ENCODE results near the gene MCCC1.
"Not testable (repeated sequence)": the region's sequence is repeated elsewhere in the genome, so short reads cannot be mapped to it uniquely, and the experiment has no call there.

Gene MCCC1

DNA sequence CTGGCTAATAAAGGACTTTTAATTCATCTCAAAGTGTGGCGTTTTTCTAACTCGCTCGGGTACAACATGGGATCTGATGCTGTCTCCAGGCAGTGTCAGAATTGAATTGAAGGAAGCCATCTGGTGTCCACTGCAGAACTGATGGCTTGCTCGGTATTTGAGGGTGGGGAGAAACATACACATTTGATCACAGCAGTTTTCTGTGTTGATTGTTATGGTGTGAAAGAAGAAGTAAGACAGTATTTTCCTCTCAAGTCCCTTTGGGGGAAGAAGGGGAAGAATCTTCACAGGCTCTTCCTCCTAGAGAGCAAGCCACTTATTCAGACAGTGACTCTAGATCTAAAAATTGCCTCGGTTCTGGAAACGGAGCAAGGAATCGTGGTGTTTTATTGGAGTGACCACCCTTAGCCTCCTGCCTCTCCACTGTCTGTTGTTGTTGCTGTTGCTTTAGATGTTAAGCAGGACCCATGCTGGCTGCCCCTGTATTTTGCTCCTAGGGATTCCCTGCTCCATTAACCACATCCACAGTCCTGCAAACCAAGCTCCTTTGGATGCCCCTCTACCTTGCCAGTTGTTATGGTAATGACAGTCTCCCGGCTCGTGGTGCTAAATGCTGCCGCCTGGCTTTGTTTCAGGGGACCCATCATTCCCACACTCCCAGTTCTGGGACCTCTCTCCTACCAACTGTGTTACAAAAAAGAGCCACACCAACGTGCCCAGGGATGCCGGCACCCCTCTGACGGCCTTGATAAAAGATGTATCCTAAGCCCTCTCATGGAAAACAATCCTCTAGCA lies 15.3 kb upstream of the MCCC1 start:
- H3F3A ChIP-seq (ENCODE audit: insufficient read depth, low read length), result peaks cover 9% of the 10 kb centered on the region
- no peak overlapping the region for H3K4me2 ChIP-seq (ENCODE audit: low read depth, low read length)
- no peak overlapping the region for H2AFZ ChIP-seq (ENCODE audit: low read length)
- H3K9me3 ChIP-seq (replicated peaks; ENCODE audit: insufficient read depth, low read length), result no peaks in the 10 kb centered on the region
- no peak for TF ChIP-seq CTCF (IDR thresholded peaks at IDR 0.05; ENCODE audit: low read length)
- TF ChIP-seq EZH2phosphoT487 (IDR thresholded peaks at IDR 0.05; ENCODE audit: low read length), result no peak
- TF ChIP-seq EZH2 (optimal IDR thresholded peaks at IDR 0.05; ENCODE audit: low read depth, low read length), result no peak
- no peak for DNase-seq
- no peaks in the 10 kb centered on the region for H3K79me2 ChIP-seq (ENCODE audit: low read length)
- H3K4me3 ChIP-seq (ENCODE audit: low read length), result no peak overlapping the region
- H3K36me3 ChIP-seq (replicated peaks; ENCODE audit: insufficient read depth, low read length), result no peaks in the 10 kb centered on the region
- H3K9ac ChIP-seq (ENCODE audit: low read length), result no peak overlapping the region
- no peak overlapping the region for H3K27ac ChIP-seq (ENCODE audit: low read length)
- no peaks in the 10 kb centered on the region for H3K27me3 ChIP-seq (replicated peaks; ENCODE audit: insufficient read depth, low read length)
- no peaks in the 10 kb centered on the region for H3K9me2 ChIP-seq (replicated peaks; ENCODE audit: insufficient read depth, low read length)
- peaks cover 11% of the 10 kb centered on the region for H3K4me1 ChIP-seq (ENCODE audit: low read length)
- H4K20me1 ChIP-seq (ENCODE audit: insufficient read depth, low read length), result no peaks in the 10 kb centered on the region

- not testable (repeated sequence) for H4K20me1 ChIP-seq (ENCODE audit: insufficient read depth, low read length); H3K4me2 ChIP-seq (ENCODE audit: low read depth, low read length); H3F3A ChIP-seq (ENCODE audit: insufficient read depth, low read length); H2AFZ ChIP-seq (ENCODE audit: low read length); H3K9me2 ChIP-seq (replicated peaks; ENCODE audit: insufficient read depth, low read length); H3K9ac ChIP-seq (ENCODE audit: low read length); H3K9me3 ChIP-seq (replicated peaks; ENCODE audit: insufficient read depth, low read length); DNase-seq; H3K27ac ChIP-seq (ENCODE audit: low read length); H3K79me2 ChIP-seq (ENCODE audit: low read length); H3K36me3 ChIP-seq (replicated peaks; ENCODE audit: insufficient read depth, low read length); H3K4me1 ChIP-seq (ENCODE audit: low read length); H3K27me3 ChIP-seq (replicated peaks; ENCODE audit: insufficient read depth, low read length); H3K4me3 ChIP-seq (ENCODE audit: low read length)
Observed at GRCh38 chr3:183109847-183110246, 10.6 kb upstream of the MCCC1 start.

GRCh38 chr3:183108470-183108869 lies 9.2 kb upstream of the MCCC1 start:
- H3K9ac ChIP-seq (ENCODE audit: low read length), result no peak overlapping the region
- no peak overlapping the region for H3K4me2 ChIP-seq (ENCODE audit: low read depth, low read length)
- H3K4me1 ChIP-seq (ENCODE audit: low read length), result no peaks in the 10 kb centered on the region
- H3K4me3 ChIP-seq (ENCODE audit: low read length), result no peak overlapping the region
- no peak overlapping the region for H2AFZ ChIP-seq (ENCODE audit: low read length)
- TF ChIP-seq EZH2phosphoT487 (IDR thresholded peaks at IDR 0.05; ENCODE audit: low read length) (no peak), CTCF (IDR thresholded peaks at IDR 0.05; ENCODE audit: low read length) (no peak), EZH2 (optimal IDR thresholded peaks at IDR 0.05; ENCODE audit: low read depth, low read length) (no peak)
- no peaks in the 10 kb centered on the region for H3K27me3 ChIP-seq (replicated peaks; ENCODE audit: insufficient read depth, low read length)
- no peaks in the 10 kb centered on the region for H3K36me3 ChIP-seq (replicated peaks; ENCODE audit: insufficient read depth, low read length)
- H4K20me1 ChIP-seq (ENCODE audit: insufficient read depth, low read length), result no peaks in the 10 kb centered on the region
- no peaks in the 10 kb centered on the region for H3K79me2 ChIP-seq (ENCODE audit: low read length)
- no peak overlapping the region for H3K27ac ChIP-seq (ENCODE audit: low read length)
- H3K9me2 ChIP-seq (replicated peaks; ENCODE audit: insufficient read depth, low read length), result no peaks in the 10 kb centered on the region
- no peaks in the 10 kb centered on the region for H3F3A ChIP-seq (ENCODE audit: insufficient read depth, low read length)
- DNase-seq, result no peak
- H3K9me3 ChIP-seq (replicated peaks; ENCODE audit: insufficient read depth, low read length), result no peaks in the 10 kb centered on the region

DNA sequence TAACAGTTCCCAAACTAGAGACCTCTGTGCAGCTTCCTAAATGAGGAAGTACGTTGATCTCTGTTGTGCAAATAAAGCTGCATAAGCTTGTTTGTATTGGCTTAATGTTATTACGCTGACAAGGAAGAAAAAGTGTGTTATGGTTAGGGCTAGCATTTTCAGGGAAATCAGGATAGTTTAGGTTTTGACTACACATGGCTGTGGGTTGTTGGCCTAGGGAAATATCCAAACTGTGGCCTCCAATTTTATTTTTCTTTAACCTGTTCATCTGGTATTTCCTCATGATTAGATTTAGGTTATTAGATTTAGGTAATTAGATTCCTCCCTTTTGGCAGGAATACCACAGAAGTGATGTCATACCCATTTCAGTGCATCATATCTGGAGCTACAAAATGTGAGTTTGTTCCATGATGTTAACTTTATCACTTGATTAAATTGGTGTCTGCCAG lies 8.7 kb upstream of the MCCC1 start:
- Histone ChIP-seq H3K9me3 (replicated peaks; ENCODE audit: insufficient read depth, low read length) (no peaks in the 10 kb centered on the region), H3K9me2 (replicated peaks; ENCODE audit: insufficient read depth, low read length) (no peaks in the 10 kb centered on the region), H2AFZ (ENCODE audit: low read length) (no peak overlapping the region), H3K4me2 (ENCODE audit: low read depth, low read length) (no peak overlapping the region), H3K4me1 (ENCODE audit: low read length) (no peaks in the 10 kb centered on the region), H3F3A (ENCODE audit: insufficient read depth, low read length) (no peaks in the 10 kb centered on the region), H3K27ac (ENCODE audit: low read length) (no peak overlapping the region), H3K36me3 (replicated peaks; ENCODE audit: insufficient read depth, low read length) (no peaks in the 10 kb centered on the region), H3K27me3 (replicated peaks; ENCODE audit: insufficient read depth, low read length) (no peaks in the 10 kb centered on the region), H3K9ac (ENCODE audit: low read length) (no peak overlapping the region), H3K79me2 (ENCODE audit: low read length) (no peaks in the 10 kb centered on the region), H3K4me3 (ENCODE audit: low read length) (no peak overlapping the region), H4K20me1 (ENCODE audit: insufficient read depth, low read length) (no peaks in the 10 kb centered on the region)
- DNase-seq, result no peak
- TF ChIP-seq EZH2 (optimal IDR thresholded peaks at IDR 0.05; ENCODE audit: low read depth, low read length), result no peak
- TF ChIP-seq EZH2phosphoT487 (IDR thresholded peaks at IDR 0.05; ENCODE audit: low read length), result no peak
- TF ChIP-seq CTCF (IDR thresholded peaks at IDR 0.05; ENCODE audit: low read length), result no peak

DNA sequence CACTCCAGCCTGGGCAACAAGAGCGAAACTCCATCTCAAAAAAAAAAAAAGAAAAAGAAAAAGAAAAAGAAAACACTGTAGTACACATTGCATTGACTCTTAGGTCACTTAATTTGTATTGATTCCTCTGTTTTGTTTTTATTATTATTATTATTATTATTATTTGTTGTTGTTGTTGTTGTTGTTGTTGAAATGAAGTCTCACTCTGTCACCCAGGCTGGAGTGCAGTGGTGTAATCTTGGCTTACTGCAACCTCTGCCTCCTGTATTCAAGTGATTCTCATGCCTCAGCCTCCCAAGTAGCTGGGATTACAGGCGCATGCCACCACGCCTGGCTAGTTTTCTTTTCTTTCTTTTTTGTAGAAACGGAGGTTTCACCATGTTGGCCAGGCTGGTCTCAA lies 8.1 kb upstream of the MCCC1 start:
- not testable (repeated sequence) for H3F3A ChIP-seq (ENCODE audit: insufficient read depth, low read length); H3K9ac ChIP-seq (ENCODE audit: low read length); H3K4me2 ChIP-seq (ENCODE audit: low read depth, low read length); H3K36me3 ChIP-seq (replicated peaks; ENCODE audit: insufficient read depth, low read length); H3K4me1 ChIP-seq (ENCODE audit: low read length); H3K27ac ChIP-seq (ENCODE audit: low read length); H3K27me3 ChIP-seq (replicated peaks; ENCODE audit: insufficient read depth, low read length); H3K79me2 ChIP-seq (ENCODE audit: low read length); H4K20me1 ChIP-seq (ENCODE audit: insufficient read depth, low read length); H3K4me3 ChIP-seq (ENCODE audit: low read length); H3K9me2 ChIP-seq (replicated peaks; ENCODE audit: insufficient read depth, low read length); H2AFZ ChIP-seq (ENCODE audit: low read length); DNase-seq; H3K9me3 ChIP-seq (replicated peaks; ENCODE audit: insufficient read depth, low read length)

Measured in MM.1S (cell line).